Activated CD4-positive, CD25-positive, alpha-beta regulatory T cell treated with anti-CD3 and anti-CD28 coated beads, Interleukin-2, amount 50 U/mL, for 16 hours (primary cell): ENCODE data around the gene UBB.

ENCODE experiments used
- DNase-seq: peaks from one replicate; pipeline ENCODE4 v3.0.0-alpha.2; 2020; ENCODE audit warnings: low read depth, low spot score

Gene UBB

DNA sequence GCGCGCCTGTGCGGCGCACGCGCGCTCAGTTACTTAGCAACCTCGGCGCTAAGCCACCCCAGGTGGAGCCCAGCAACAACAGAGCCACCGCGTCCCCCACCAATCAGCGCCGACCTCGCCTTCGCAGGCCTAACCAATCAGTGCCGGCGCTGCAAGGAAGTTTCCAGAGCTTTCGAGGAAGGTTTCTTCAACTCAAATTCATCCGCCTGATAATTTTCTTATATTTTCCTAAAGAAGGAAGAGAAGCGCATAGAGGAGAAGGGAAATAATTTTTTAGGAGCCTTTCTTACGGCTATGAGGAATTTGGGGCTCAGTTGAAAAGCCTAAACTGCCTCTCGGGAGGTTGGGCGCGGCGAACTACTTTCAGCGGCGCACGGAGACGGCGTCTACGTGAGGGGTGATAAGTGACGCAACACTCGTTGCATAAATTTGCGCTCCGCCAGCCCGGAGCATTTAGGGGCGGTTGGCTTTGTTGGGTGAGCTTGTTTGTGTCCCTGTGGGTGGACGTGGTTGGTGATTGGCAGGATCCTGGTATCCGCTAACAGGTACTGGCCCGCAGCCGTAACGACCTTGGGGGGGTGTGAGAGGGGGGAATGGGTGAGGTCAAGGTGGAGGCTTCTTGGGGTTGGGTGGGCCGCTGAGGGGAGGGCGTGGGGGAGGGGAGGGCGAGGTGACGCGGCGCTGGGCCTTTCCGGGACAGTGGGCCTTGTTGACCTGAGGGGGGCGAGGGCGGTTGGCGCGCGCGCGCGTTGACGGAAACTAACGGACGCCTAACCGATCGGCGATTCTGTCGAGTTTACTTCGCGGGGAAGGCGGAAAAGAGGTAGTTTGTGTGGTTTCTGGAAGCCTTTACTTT, at the start of gene UBB:
UBB (plus strand) TSS at position 452 of the 856 bp plus-strand sequence. CDS start 817 bp downstream, outside the sequence.
- DNase-seq = peak; percentile 89

DNA sequence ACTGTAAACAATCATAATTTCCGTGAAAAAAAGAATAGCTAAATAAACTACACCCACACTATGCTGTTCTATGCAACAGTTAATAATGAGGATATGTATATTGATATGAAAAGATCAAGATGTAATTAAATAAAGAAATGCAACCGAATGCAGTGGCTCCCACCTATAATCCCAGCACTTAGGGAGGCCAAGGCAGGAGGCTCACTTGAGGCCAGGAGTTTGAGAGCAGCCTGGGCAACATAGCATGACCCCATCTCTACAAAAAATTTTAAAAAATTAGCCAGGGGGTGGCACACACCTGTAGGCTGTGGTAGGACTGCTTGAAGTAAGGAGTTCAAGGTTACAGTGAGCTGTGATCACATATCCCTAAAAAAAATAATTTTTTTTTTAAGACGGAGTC, 42.5 kb upstream of the UBB start:
- DNase-seq = no peak

- no peak for DNase-seq
These were observed 41.5 kb upstream of the UBB start for GRCh38 chr17:16339402-16339801.

- DNase-seq = no peak
These were observed 40.9 kb upstream of the UBB start for GRCh38 chr17:16339959-16340358.

DNA sequence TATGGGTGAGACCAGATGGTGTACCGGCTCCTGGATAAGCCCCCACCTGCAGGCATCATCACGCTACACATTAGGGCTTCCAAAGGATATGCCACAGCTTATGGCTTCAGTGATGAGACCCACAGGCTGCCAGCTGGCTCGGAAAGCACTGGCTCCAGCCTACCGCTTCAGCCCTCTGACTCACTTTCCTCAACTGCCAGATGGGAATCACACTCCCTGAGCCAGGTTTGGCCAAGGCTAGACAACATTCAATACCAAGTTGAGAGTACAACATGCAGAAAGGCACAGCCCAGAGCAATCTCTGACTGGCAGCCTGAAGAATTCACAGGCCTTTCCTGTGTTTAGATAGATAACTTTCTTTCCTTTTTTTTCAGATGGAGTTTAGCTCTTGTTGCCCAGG, 37.9 kb upstream of the UBB start:
- DNase-seq = no peak

DNA sequence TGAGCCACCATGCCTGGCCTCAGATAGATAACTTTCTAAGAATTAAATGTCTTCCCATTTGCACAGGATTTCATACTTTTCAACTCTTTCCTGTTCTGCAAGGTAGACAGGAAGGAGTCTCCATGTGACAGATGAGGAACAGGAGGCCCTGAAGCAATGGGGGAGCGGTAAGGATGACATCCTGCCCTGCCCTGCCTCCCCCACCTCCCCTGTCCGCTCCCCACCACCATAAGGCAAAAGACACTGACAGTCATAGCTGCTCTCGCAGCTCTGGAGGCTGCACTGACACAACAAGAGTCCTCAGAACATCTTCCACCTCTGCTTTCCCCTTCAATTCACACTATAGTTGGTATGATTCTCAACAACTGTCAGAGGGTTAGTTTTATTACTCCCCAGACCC, 37.3 kb upstream of the UBB start:
- no peak for DNase-seq

DNA sequence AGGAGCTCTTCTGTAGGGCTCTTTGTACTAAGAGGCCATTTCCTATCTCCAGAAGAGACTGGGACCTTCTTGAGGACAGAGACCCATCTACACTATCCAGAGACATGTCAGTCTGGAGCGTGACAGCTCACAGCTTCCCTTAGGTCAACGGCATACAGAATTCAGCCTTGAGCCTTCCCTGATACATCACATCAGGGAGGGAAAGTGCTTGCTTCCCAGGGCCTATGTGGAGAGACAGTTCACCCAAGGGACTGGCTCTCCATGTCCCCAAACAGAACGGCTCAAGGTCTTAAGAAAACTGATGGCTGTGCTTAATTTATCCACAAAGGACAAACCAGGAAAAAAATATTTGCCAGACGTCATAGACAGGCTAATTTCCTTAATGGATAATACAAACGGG, 35.3 kb upstream of the UBB start:
- DNase-seq = no peak

- no peak for DNase-seq
These were observed 34.1 kb upstream of the UBB start for GRCh38 chr17:16346721-16347271.

- no peak for DNase-seq
These were observed 32.3 kb upstream of the UBB start for GRCh38 chr17:16348586-16348985.

DNA sequence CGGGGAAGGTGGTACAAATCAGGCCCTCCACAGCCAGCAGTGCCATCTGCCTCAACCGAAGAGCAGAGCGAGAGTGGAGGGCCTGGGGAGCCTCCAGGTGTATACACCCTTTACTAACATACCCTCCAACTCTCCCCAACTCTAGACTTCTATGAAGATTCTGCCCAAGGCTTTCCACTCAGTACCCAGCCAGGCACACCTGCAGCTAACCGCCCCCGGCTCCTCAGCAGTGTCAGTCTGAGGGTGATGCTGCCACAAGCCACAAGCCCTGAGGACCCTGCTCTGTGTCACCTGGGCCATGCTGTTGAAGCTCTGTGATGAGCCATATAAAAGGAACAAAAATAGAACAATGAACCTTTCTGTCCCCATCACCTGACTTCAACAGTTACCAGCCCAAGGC, 31.5 kb upstream of the UBB start:
- DNase-seq = no peak

DNA sequence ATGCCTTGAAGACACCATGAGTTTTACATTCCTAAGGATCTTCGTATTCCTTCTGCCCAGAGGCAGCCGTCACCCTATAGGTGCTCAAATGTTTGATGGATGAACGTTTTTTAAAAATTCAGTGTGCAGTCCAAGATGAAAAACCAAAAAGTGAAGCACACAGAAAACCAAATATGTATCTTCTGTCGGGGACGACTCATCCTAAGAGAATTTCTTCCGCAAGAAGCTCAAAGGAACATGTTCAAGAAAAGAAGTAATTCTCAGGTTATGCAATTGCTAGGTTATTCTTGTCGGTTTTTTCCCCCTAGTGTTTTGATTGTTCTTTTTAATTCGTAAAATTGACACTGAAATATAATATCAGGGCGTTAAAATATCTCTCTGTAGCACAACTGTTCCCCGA, 29.1 kb upstream of the UBB start:
- DNase-seq = no peak

DNA sequence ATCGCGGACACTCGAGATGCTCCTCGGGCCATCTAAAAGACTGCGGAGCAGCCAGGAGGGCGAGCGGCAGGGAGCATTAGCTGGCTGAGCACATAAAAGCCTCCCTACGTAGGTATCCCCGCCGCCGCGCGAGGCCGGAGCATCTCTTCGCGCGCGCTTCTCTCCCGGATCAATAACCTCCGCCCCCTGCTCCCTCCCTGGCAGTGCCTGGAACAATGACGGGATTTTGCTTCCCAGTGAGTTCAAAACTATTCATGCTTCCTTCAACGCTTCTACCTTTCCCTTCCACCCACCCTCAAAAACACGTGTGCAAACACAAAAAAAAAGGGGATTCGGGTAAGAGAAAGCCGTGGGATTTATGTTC, 28.6 kb upstream of the UBB start:
- DNase-seq = no peak

DNA sequence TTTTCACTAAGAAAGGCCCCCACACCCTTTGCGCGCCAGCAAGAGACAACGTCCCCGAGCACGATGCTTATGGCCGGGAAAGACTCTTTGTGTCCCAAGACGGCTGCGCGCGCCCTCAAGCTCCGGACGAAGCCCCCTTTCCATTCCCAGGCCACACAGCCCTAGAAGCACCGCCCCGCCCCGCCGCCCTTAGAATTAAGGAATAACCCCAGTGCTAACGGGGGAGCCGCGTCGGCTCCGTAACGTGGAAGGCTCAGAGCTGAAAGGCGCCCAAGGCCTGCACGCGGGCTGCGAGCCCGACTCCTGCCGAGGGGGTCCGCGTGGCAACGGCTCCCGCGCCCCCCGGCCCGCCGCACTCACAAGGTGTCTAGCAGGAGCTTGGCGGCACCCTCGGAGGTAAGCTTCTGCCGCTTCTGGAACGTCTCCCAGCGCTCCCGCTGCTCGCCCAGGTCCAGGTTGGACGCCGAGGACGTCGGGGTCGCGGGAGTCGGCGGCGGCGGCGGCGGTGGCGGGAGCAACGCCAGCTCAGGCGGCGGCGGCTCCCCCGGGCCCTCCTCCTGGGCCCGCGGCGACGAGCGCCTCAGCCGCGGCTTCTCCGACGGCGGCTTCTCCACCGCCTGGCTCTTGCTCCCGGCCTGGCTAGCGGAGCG, 28.1 kb upstream of the UBB start:
- DNase-seq = no peak

GRCh38 chr17:16353317-16354174, 27.3 kb upstream of the UBB start, which contains the start of gene CENPV:
CENPV (minus strand) TSS chr17:16353469; CDS start chr17:16353436, 33 bp downstream.
- DNase-seq = peak; percentile 23

GRCh38 chr17:16354585-16354984, 26.3 kb upstream of the UBB start:
- no peak for DNase-seq

GRCh38 chr17:16358394-16358793, 22.5 kb upstream of the UBB start:
- no peak for DNase-seq

DNA sequence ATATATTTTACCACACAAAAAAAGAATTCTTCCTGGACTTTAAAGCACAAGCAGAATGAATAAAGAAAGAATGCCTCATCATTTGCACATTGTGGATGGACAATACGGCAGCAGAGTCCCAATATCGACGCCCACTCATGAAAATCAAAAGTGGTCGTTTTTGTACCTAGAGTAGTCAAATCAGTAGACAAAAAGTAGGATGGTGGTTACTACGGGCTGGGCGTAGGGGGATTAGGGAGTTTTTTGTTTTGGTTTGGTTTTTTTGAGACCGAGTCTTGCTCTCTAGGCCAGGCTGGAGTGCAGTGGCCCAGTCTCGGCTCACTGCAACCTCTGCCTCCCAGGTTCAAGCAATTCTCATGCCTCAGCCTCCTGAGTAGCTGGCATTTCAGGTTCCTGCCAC, 19.0 kb upstream of the UBB start:
- no peak for DNase-seq

DNA sequence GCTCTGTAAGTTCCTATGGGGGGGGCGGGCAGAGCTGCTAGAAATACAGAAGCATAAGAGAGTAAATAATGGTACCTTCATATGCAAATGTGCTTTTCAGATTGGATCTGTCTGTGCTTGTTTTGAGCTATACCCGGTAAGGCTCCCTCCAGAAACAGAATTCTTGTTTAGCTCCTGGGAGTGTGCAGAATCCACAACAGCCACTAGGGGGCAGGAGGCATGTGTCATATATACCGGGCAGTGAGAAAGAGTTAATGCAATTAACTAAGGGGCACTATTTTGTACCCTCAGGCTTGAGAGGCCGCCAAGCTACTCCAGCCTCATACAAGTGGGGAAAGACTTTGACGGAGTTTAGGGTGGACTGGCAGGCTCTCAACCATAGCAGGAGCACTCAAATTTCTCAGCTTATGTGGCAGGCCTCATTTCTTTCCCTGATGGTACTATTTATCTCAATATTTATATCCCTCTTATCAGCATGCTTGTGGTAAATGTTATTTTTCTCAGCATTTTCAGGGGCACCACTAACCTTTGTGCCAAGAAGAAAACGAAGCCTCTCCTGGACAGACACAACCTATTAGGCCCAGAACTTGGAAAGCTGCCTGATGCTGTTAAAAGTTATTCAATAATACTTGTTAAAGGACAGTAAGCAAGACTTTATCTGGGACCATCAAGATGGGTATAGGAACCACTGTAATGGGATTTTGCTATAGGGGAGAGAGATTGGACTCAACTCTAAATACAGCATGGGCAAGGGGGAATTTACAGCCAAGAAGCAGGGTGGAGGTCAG, 16.9 kb upstream of the UBB start:
- peak; percentile 55 for DNase-seq

DNA sequence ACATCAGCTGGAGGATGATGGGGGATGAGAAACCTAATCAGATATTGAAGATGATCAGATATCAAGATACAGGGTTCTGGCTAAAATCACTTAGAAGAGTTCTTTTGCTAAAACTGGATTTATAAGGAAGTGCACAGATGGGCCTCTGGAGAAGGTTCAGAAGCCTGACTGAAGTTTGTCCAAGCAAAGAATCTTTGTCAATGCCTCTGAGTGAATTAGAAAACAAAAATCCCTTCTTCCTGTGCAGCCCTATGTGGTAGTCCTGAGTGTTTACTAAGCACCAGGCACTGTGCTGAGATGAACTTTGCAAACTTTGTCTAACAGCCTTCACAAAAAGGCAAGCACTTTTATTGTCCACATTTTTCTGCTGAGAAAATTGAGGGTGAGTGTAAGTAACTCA, 16.3 kb upstream of the UBB start:
- DNase-seq = no peak

DNA sequence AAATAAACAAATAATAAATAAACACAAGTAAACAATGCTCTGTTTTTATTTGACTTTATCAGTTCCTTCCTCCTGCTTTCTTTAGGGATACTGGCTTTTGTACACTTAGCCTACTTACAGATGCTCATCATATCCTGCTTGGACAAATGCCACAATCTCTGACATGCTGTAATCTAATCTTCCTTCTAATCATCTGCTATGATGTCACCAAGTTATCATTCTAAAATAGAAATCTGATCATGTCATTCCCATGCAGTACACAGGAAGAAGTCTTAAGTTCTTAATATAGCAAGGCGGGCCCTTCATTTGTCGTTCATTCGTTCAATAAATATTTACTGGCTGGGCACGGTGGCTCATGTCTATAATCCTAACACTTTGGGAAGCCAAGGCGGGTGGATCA, 9.1 kb upstream of the UBB start:
- DNase-seq = no peak
